ENCODE measurements around the gene SSTR5.

DNA sequence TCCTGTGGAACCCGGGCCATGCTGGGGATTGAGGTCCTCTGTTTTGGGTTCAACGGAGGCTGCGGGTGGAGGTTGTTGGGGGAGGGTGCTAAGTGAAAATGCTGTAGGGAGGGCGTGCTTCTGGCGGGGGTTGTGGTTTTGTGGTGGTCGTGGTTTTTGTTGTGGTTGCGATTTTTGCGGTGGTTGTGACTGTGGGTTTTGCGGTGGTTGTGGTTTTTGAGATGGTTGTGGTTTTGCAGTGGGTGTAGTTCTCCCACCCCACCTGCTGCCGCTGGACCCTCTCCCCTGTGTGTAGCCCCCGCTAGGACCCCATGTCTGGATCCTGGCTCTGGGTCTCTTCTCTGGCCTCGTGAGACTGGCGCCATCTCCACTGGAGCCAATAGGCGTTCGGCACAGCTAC lies 4.9 kb upstream of the SSTR5 start:
- TF ChIP-seq YY1 (IDR thresholded peaks at IDR 0.05; ENCODE audit: insufficient read depth, insufficient read length) (no peak), SUZ12 (IDR thresholded peaks at IDR 0.05; ENCODE audit: extremely low read depth, insufficient read depth, insufficient read length) (no peak)
